Spleen (tissue), 11 donors: ENCODE data around the gene CBL. TPM values are rescaled to one million over a fixed set of nuclear protein-coding genes. Genes with fewer than 3 reads are reported as not detected.
A peak's percentile ranks its signal among the peaks of the same experiment; 100 is the strongest.

ENCODE experiments used
- DNase-seq: peaks from one replicate; pipeline ENCODE4 v3.0.0-alpha.2; 2020
- H3K27ac ChIP-seq, 8 donors: fragments of 200-600 bp; sonication (generic) in 7 of 8; 1 replicate in 4 of 8; 2 replicates in 4 of 8; pipeline versions ENCODE4 v1.5.0 to v1.8.0; 2016 to 2021; ENCODE audit warnings: inconsistent platforms in 4 of 8, mild to moderate bottlenecking in 4 of 8, moderate library complexity in 1 of 8
- H3K27me3 ChIP-seq, 7 donors: fragments of 200-600 bp; sonication (generic) in 6 of 7; replicated peaks in 1 of 7; 1 replicate in 4 of 7; 2 replicates in 3 of 7; pipeline versions ENCODE4 v1.5.0 to v1.8.0; 2016 to 2021; ENCODE audit warnings: inconsistent platforms in 3 of 7, mild to moderate bottlenecking in 1 of 7
- H3K36me3 ChIP-seq, 6 donors: fragments of 200-600 bp; sonication (generic) in 5 of 6; 1 replicate in 4 of 6; 2 replicates in 2 of 6; pipeline versions ENCODE4 v1.5.0 to v1.8.0; 2016 to 2021; ENCODE audit warnings: inconsistent platforms in 2 of 6
- H3K4me1 ChIP-seq, 6 donors: fragments of 200-600 bp; sonication (generic) in 5 of 6; 1 replicate in 3 of 6; 2 replicates in 3 of 6; pipeline versions ENCODE4 v1.5.0 to v1.8.0; 2016 to 2021; ENCODE audit warnings: inconsistent platforms in 3 of 6
- H3K4me3 ChIP-seq, 8 donors: fragments of 200-600 bp; sonication (generic) in 7 of 8; 1 replicate in 4 of 8; 2 replicates in 4 of 8; pipeline versions ENCODE4 v1.5.0 to v1.8.0; 2016 to 2021; ENCODE audit warnings: inconsistent platforms in 4 of 8, mild to moderate bottlenecking in 4 of 8, moderate library complexity in 2 of 8
- H3K9me3 ChIP-seq, 8 donors: fragments of 200-600 bp; sonication (generic) in 7 of 8; 1 replicate in 4 of 8; 2 replicates in 4 of 8; pipeline versions ENCODE4 v1.5.0 to v1.8.0; 2016 to 2021; ENCODE audit warnings: inconsistent platforms in 4 of 8
- POLR2A ChIP-seq, 3 donors: fragments of 450-650 bp; IDR thresholded peaks; one replicate each; pipeline ENCODE4 v1.5.1; 2017; ENCODE audit warnings: antibody characterized with exemption in 3 of 3, mild to moderate bottlenecking in 1 of 3
- POLR2AphosphoS5 ChIP-seq, 3 donors: sonication (generic); formaldehyde crosslinking; IDR thresholded peaks; one replicate each; pipeline ENCODE4 v1.5.1; 2017; ENCODE audit warnings: antibody characterized with exemption in 3 of 3
- WGBS, 5 donors: extraction: QIAGEN DNeasy Blood & Tissue Kit in 3 of 5; methylation state at CpG; one replicate each; pipeline versions ENCODE4 v1.1.5 to v1.1.7; 2013 to 2018; 5-methylcytosine and 5-hydroxymethylcytosine counted together
- intact Hi-C: fragments of 100-400 bp; cut with DNase I; formaldehyde crosslinking; loops from one replicate; pipeline ENCODE4 v1.15.0; 2023; ENCODE audit warnings: low total_unique reads
- polyA plus RNA-seq, 3 donors: library from polyadenylated mRNA; stranded (reverse); fragments of 200-250 nt; gene quantifications; one replicate each; pipeline ENCODE4 v1.2.1, GENCODE V29; 2013
- total RNA-seq, 7 donors: library from RNA; depleted of rRNA in 3 of 7; stranded (reverse); fragments of >200 nt in 3 of 7; fragmentation: NEBNext Ultra II Directional in 4 of 7; extraction: Animal tissue kit (Norgen Biotek cat#: 25700) in 4 of 7; gene quantifications; one replicate each; pipeline versions ENCODE4 v1.1.0 to v1.2.1, GENCODE V29; 2016 to 2021
- TF ChIP-seq, protein P1 (sequence below), 11 experiments: fragments of 200-600 bp in 7 of 11; fragments of 450-650 bp in 4 of 11; sonication (generic) in 4 of 11; IDR thresholded peaks in 8 of 11; conservative IDR thresholded peaks in 3 of 11; 1 replicate in 7 of 11; 2 replicates in 4 of 11; pipeline versions ENCODE4 v1.4.0 to v1.8.0; 2016 to 2021; ENCODE audit warnings: antibody characterized with exemption in 11 of 11, inconsistent platforms in 4 of 11, mild to moderate bottlenecking in 1 of 11
- donor health status: healthy with polysubstance abuse.
- donor health status: DM: no; HTN: no; CAD: no; lungs with moderate emphysema.
- donor health status: DM: no; HTN: no; CAD: no.
- donor health status: Bipolar disorder and iron deficiency.
- donor health status: healthy.
- donor health status: DM: no; HTN: no; CAD: no.
- donor health status: DM: yes; HTN: yes; CAD: no.

CBL gene
- total and polyA plus RNA-seq, 10 donors: 9.4 to 56.3 (median 45.8) TPM

GRCh38 chr11:119336744-119337469 is 130.8 kb downstream of the CBL start:
- H3K4me1 ChIP-seq: peaks cover 43 to 93% (median 73%) of the 10 kb centered on the region in 6 donors
- H3K9me3 ChIP-seq: no peaks in the 10 kb centered on the region
- 80 to 93% (median 91%) methylated on average over 9 of the region's 9 CpGs for WGBS, 5 donors
- peaks cover 0 to 18% (median 8%) of the 10 kb centered on the region in 6 donors for H3K36me3 ChIP-seq
- peak; percentile 63 for DNase-seq
- intact Hi-C loops: no loop called here
- no peak overlapping the region for H3K4me3 ChIP-seq
- TF ChIP-seq, protein P1, sequence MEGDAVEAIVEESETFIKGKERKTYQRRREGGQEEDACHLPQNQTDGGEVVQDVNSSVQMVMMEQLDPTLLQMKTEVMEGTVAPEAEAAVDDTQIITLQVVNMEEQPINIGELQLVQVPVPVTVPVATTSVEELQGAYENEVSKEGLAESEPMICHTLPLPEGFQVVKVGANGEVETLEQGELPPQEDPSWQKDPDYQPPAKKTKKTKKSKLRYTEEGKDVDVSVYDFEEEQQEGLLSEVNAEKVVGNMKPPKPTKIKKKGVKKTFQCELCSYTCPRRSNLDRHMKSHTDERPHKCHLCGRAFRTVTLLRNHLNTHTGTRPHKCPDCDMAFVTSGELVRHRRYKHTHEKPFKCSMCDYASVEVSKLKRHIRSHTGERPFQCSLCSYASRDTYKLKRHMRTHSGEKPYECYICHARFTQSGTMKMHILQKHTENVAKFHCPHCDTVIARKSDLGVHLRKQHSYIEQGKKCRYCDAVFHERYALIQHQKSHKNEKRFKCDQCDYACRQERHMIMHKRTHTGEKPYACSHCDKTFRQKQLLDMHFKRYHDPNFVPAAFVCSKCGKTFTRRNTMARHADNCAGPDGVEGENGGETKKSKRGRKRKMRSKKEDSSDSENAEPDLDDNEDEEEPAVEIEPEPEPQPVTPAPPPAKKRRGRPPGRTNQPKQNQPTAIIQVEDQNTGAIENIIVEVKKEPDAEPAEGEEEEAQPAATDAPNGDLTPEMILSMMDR (IDR thresholded peaks at IDR 0.05 in 8 of 11, conservative IDR thresholded peaks at IDR 0.05 in 3 of 11): no peak
- TF ChIP-seq POLR2AphosphoS5 (IDR thresholded peaks at IDR 0.05) (no peak), POLR2A (IDR thresholded peaks at IDR 0.05) (no peak)
- H3K27me3 ChIP-seq: peaks cover 3 to 36% (median 16%) of the 10 kb centered on the region in 7 donors
- no peak overlapping the region for H3K27ac ChIP-seq

GRCh38 chr11:119337581-119338317 is 131.6 kb downstream of the CBL start:
- 70 to 83% (median 78%) methylated on average over 6 to 9 of the region's 9 CpGs for WGBS, 5 donors
- intact Hi-C loops: no loop called here
- Histone ChIP-seq H3K27ac (peak overlapping the region in 2 of 8 donors; percentile 16 to 36), H3K36me3 (peaks cover 0 to 18% (median 8%) of the 10 kb centered on the region in 6 donors), H3K27me3 (peaks cover 3 to 45% (median 16%) of the 10 kb centered on the region in 7 donors), H3K9me3 (no peaks in the 10 kb centered on the region), H3K4me3 (peak overlapping the region in 1 of 8 donors; percentile 70), H3K4me1 (peaks cover 43 to 93% (median 75%) of the 10 kb centered on the region in 6 donors)
- peak; percentile 66 for DNase-seq
- TF ChIP-seq, protein P1 (IDR thresholded peaks at IDR 0.05 in 8 of 11, conservative IDR thresholded peaks at IDR 0.05 in 3 of 11): no peak
- TF ChIP-seq POLR2A (IDR thresholded peaks at IDR 0.05): no peak
- no peak for TF ChIP-seq POLR2AphosphoS5 (IDR thresholded peaks at IDR 0.05)

- Histone ChIP-seq H3K27ac (peak overlapping the region in 2 of 8 donors; percentile 16 to 36), H3K9me3 (no peaks in the 10 kb centered on the region), H3K27me3 (peaks cover 3 to 50% (median 16%) of the 10 kb centered on the region in 7 donors), H3K4me1 (peaks cover 43 to 86% (median 73%) of the 10 kb centered on the region in 6 donors), H3K4me3 (peak overlapping the region in 1 of 8 donors; percentile 70), H3K36me3 (peaks cover 0 to 18% (median 8%) of the 10 kb centered on the region in 6 donors)
- no peak for TF ChIP-seq POLR2A (IDR thresholded peaks at IDR 0.05)
- TF ChIP-seq, protein P1 (IDR thresholded peaks at IDR 0.05 in 8 of 11, conservative IDR thresholded peaks at IDR 0.05 in 3 of 11): peak; percentile 26 to 85 (median 79)
- 24 to 40% (median 27%) methylated on average over 17 of the region's 17 CpGs for WGBS, 5 donors
- intact Hi-C loops: no loop called here
- DNase-seq: peak; percentile 88
Measured at GRCh38 chr11:119338318-119338890, 132.3 kb downstream of the CBL start.
